HepG2 (cell line): ENCODE data around the gene CLASRP. TPM values are rescaled to one million over a fixed set of nuclear protein-coding genes. Genes with fewer than 3 reads are reported as not detected.

Experiments
- ETV5 ChIP-seq: IDR thresholded peaks from 2 replicates; pipeline ENCODE4 v1.6.1; 2018; ENCODE audit warnings: missing biosample characterization, missing genetic modification reagents, inconsistent platforms, borderline replicate concordance
- FOXA3 ChIP-seq: IDR thresholded peaks from 2 replicates; pipeline ENCODE4 v1.6.1; 2016; ENCODE audit warnings: missing genetic modification reagents, missing compliant biosample characterization
- FOXO1 ChIP-seq: sonication (generic); formaldehyde crosslinking; IDR thresholded peaks from 2 replicates; pipeline ENCODE4 v1.4.0; 2020; ENCODE audit warnings: missing genetic modification reagents
- GABPA ChIP-seq, 2 experiments: IDR thresholded peaks; 2 replicates each; pipeline ENCODE4 v1.6.1; 2011 to 2016; ENCODE audit warnings: low read depth in 2 of 2, low read length in 1 of 2, missing biosample characterization in 1 of 2, missing genetic modification characterization in 1 of 2
- GZF1 ChIP-seq: sonication (generic); formaldehyde crosslinking; IDR thresholded peaks from 2 replicates; pipeline ENCODE4 v1.5.1; 2020; ENCODE audit warnings: mild to moderate bottlenecking, missing genetic modification reagents
- HES4 ChIP-seq: sonication (generic); formaldehyde crosslinking; IDR thresholded peaks from 2 replicates; pipeline ENCODE4 v1.9.0; 2021; ENCODE audit warnings: mild to moderate bottlenecking, missing genetic modification reagents, borderline replicate concordance
- PCBP2 ChIP-seq: fragments of 200-400 bp; formaldehyde crosslinking; optimal IDR thresholded peaks from 2 replicates; pipeline ENCODE3; 2018; ENCODE audit warnings: low read length, low read depth; ENCODE audit not compliant: poor library complexity, severe bottlenecking
- RBAK ChIP-seq: sonication (generic); formaldehyde crosslinking; IDR thresholded peaks from 2 replicates; pipeline ENCODE4 v1.5.1; 2020; ENCODE audit warnings: mild to moderate bottlenecking, missing genetic modification reagents
- RFXAP ChIP-seq: sonication (generic); formaldehyde crosslinking; IDR thresholded peaks from 2 replicates; pipeline ENCODE4 v1.4.0; 2020; ENCODE audit warnings: missing genetic modification reagents, borderline replicate concordance
- SMAD1 ChIP-seq: sonication (generic); formaldehyde crosslinking; IDR thresholded peaks from 2 replicates; pipeline ENCODE4 v1.4.0; 2020; ENCODE audit warnings: missing genetic modification reagents, low read depth, mild to moderate bottlenecking, borderline replicate concordance
- SMARCC2 ChIP-seq: fragments of 450-650 bp; IDR thresholded peaks from 2 replicates; pipeline ENCODE4 v1.6.1; 2017; ENCODE audit warnings: antibody characterized with exemption, mild to moderate bottlenecking
- SOX6 ChIP-seq, 2 experiments: fragments of 450-650 bp in 1 of 2; sonication (generic) in 1 of 2; formaldehyde crosslinking in 1 of 2; IDR thresholded peaks; 2 replicates each; pipeline versions ENCODE4 v1.4.0 to v1.6.1; 2017 to 2020; ENCODE audit warnings: antibody characterized with exemption in 1 of 2, mild to moderate bottlenecking in 1 of 2, missing genetic modification reagents in 1 of 2
- TMF1 ChIP-seq: sonication (generic); formaldehyde crosslinking; IDR thresholded peaks from 2 replicates; pipeline ENCODE4 v1.8.1; 2022; ENCODE audit warnings: low read depth, missing genetic modification reagents
- ZNF180 ChIP-seq: sonication (generic); formaldehyde crosslinking; IDR thresholded peaks from 2 replicates; pipeline ENCODE4 v1.4.0; 2020; ENCODE audit warnings: low read depth, missing genetic modification reagents, borderline replicate concordance
- ZNF598 ChIP-seq: sonication (generic); formaldehyde crosslinking; IDR thresholded peaks from 2 replicates; pipeline ENCODE4 v1.5.1; 2020; ENCODE audit warnings: mild to moderate bottlenecking, missing genetic modification reagents, borderline replicate concordance
- ZNF607 ChIP-seq: sonication (generic); formaldehyde crosslinking; IDR thresholded peaks from 2 replicates; pipeline ENCODE4 v1.5.1; 2020; ENCODE audit warnings: missing genetic modification reagents, mild to moderate bottlenecking, borderline replicate concordance
- polyA plus RNA-seq, 8 experiments: library from polyadenylated mRNA; depleted of rRNA in 3 of 8; stranded (reverse) in 7 of 8; unstranded in 1 of 8; fragments of >200 nt; fragmentation: Illumina TruSeq in 4 of 8; extraction: Trizol in 4 of 8; gene quantifications; 2 replicates each; pipeline versions ENCODE4 v1.2.1 to v1.2.3, GENCODE V29; 2011 to 2016; ENCODE audit warnings: low read depth in 4 of 8, missing spikeins in 1 of 8, mixed read lengths in 1 of 8; ENCODE audit not compliant: insufficient read depth in 1 of 8
- total RNA-seq, 5 experiments: library from RNA; depleted of rRNA; stranded (reverse); fragments of >200 nt; fragmentation: Illumina TruSeq; extraction: Trizol; gene quantifications; 2 replicates each; pipeline ENCODE4 v1.2.3, GENCODE V29; 2016; ENCODE audit warnings: low read depth in 1 of 5
- TF ChIP-seq, protein P1 (sequence below): sonication (generic); formaldehyde crosslinking; IDR thresholded peaks from 2 replicates; pipeline ENCODE4 v1.4.0; 2020; ENCODE audit warnings: missing genetic modification reagents
- TF ChIP-seq, protein P2 (sequence below): IDR thresholded peaks from 2 replicates; pipeline ENCODE4 v1.6.1; 2016
- TF ChIP-seq, protein P3 (sequence below): sonication (generic); formaldehyde crosslinking; IDR thresholded peaks from 2 replicates; pipeline ENCODE4 v1.5.0; 2020; ENCODE audit warnings: mild to moderate bottlenecking, missing genetic modification reagents, borderline replicate concordance
- TF ChIP-seq, protein P4 (sequence below): sonication (generic); formaldehyde crosslinking; IDR thresholded peaks from 2 replicates; pipeline ENCODE4 v1.8.0; 2022; ENCODE audit warnings: mild to moderate bottlenecking, missing genetic modification reagents; ENCODE audit not compliant: insufficient replicate concordance

The CLASRP gene
- total and polyA plus RNA-seq, 2 of the 13 experiments (the other 11 are each of a cell fraction or from before 2014, with no cell fraction given) = 32.0 to 51.4 TPM

DNA sequence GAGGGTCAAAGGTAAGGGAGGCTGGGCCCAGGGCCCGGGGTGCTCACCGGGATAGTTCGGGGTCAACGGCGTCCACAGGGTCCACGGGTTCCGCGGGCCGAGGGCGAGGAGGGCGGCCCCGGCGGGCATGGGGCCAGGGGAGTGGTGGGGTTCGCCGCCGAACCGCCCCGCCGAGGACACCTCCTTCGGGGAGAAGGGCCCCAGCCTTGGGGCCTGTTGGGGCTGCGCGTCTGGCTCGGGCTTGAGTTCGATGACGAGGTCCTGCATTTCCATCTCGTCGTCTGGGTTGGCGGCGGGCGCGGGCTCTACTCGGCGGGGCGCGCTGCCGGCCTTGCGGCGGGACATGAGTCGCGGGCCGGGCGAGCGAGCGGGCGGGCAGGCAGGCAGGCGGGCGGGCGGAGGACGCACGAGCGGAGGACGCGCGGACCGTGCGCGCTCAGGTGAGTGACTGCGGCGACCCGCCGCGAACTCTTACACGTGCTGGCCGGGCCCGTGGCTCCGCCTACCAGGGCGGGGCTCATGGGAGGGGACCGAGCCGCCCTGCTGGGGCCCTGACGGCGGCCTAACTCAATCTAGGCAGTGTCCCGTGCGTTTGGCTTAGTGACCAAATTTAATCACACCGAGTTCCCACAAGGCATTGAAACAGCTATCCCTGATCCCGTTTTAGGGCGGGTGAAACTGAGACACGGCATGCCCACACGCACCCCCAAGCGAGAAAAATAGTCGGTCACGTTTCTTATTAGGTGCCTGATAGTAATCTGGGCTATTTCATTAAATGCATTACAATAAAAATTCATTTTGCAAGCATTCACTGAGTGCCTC lies 37.4 kb downstream of the CLASRP start, which contains the start of gene ZNF296 (continued):
- no peak for TF ChIP-seq ZNF607
- TF ChIP-seq GABPA (IDR thresholded peaks at IDR 0.05; ENCODE audit: low read depth, low read length) = no peak
- TF ChIP-seq GABPA (CRISPR knock-in tag; IDR thresholded peaks at IDR 0.05; ENCODE audit: low read depth) = no peak
- TF ChIP-seq TMF1 = 0 out of 2 replicates have a peak, but pooled peaks have one; percentile 60
- TF ChIP-seq FOXA3 = peak; percentile 35; the same call in 1 of the 2 replicates
- TF ChIP-seq, protein P1, sequence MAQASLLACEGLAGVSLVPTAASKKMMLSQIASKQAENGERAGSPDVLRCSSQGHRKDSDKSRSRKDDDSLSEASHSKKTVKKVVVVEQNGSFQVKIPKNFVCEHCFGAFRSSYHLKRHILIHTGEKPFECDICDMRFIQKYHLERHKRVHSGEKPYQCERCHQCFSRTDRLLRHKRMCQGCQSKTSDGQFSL (CRISPR knock-in tag) = no peak
- no peak for TF ChIP-seq ZNF598 (CRISPR knock-in tag)
- TF ChIP-seq RBAK (CRISPR knock-in tag) = no peak
- TF ChIP-seq FOXO1 = 0 out of 2 replicates have a peak, but pooled peaks have one; percentile 5
- TF ChIP-seq GZF1 (CRISPR knock-in tag) = no peak
- no peak for TF ChIP-seq SMAD1 (CRISPR knock-in tag)
- TF ChIP-seq, protein P2, sequence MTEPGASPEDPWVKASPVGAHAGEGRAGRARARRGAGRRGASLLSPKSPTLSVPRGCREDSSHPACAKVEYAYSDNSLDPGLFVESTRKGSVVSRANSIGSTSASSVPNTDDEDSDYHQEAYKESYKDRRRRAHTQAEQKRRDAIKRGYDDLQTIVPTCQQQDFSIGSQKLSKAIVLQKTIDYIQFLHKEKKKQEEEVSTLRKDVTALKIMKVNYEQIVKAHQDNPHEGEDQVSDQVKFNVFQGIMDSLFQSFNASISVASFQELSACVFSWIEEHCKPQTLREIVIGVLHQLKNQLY (CRISPR knock-in tag) = no peak
- TF ChIP-seq RFXAP = 0 out of 2 replicates have a peak, but pooled peaks have one; percentile 55
- TF ChIP-seq PCBP2 = no peak
- TF ChIP-seq, protein P3, sequence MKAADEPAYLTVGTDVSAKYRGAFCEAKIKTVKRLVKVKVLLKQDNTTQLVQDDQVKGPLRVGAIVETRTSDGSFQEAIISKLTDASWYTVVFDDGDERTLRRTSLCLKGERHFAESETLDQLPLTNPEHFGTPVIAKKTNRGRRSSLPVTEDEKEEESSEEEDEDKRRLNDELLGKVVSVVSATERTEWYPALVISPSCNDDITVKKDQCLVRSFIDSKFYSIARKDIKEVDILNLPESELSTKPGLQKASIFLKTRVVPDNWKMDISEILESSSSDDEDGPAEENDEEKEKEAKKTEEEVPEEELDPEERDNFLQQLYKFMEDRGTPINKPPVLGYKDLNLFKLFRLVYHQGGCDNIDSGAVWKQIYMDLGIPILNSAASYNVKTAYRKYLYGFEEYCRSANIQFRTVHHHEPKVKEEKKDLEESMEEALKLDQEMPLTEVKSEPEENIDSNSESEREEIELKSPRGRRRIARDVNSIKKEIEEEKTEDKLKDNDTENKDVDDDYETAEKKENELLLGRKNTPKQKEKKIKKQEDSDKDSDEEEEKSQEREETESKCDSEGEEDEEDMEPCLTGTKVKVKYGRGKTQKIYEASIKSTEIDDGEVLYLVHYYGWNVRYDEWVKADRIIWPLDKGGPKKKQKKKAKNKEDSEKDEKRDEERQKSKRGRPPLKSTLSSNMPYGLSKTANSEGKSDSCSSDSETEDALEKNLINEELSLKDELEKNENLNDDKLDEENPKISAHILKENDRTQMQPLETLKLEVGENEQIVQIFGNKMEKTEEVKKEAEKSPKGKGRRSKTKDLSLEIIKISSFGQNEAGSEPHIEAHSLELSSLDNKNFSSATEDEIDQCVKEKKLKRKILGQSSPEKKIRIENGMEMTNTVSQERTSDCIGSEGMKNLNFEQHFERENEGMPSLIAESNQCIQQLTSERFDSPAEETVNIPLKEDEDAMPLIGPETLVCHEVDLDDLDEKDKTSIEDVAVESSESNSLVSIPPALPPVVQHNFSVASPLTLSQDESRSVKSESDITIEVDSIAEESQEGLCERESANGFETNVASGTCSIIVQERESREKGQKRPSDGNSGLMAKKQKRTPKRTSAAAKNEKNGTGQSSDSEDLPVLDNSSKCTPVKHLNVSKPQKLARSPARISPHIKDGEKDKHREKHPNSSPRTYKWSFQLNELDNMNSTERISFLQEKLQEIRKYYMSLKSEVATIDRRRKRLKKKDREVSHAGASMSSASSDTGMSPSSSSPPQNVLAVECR (CRISPR knock-in tag) = peak; percentile 84; the same call in 1 of the 2 replicates
- TF ChIP-seq, protein P4, sequence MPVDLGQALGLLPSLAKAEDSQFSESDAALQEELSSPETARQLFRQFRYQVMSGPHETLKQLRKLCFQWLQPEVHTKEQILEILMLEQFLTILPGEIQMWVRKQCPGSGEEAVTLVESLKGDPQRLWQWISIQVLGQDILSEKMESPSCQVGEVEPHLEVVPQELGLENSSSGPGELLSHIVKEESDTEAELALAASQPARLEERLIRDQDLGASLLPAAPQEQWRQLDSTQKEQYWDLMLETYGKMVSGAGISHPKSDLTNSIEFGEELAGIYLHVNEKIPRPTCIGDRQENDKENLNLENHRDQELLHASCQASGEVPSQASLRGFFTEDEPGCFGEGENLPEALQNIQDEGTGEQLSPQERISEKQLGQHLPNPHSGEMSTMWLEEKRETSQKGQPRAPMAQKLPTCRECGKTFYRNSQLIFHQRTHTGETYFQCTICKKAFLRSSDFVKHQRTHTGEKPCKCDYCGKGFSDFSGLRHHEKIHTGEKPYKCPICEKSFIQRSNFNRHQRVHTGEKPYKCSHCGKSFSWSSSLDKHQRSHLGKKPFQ (CRISPR knock-in tag) = no peak
- TF ChIP-seq ZNF180 (CRISPR knock-in tag) = no peak
- TF ChIP-seq ETV5 (CRISPR knock-in tag) = no peak
- TF ChIP-seq SMARCC2 = no peak
- TF ChIP-seq SOX6 (IDR thresholded peaks at IDR 0.05) = no peak
- no peak for TF ChIP-seq SOX6 (CRISPR knock-in tag; IDR thresholded peaks at IDR 0.05)
- peak; percentile 69; the same call in 1 of the 2 replicates for TF ChIP-seq HES4 (CRISPR knock-in tag)
